ENCODE data around the gene PLIN1.
A peak's percentile ranks its signal among the peaks of the same experiment; 100 is the strongest.
"Not testable (repeated sequence)": the region's sequence is repeated elsewhere in the genome, so short reads cannot be mapped to it uniquely, and the experiment has no call there.

The PLIN1 gene, protein sequence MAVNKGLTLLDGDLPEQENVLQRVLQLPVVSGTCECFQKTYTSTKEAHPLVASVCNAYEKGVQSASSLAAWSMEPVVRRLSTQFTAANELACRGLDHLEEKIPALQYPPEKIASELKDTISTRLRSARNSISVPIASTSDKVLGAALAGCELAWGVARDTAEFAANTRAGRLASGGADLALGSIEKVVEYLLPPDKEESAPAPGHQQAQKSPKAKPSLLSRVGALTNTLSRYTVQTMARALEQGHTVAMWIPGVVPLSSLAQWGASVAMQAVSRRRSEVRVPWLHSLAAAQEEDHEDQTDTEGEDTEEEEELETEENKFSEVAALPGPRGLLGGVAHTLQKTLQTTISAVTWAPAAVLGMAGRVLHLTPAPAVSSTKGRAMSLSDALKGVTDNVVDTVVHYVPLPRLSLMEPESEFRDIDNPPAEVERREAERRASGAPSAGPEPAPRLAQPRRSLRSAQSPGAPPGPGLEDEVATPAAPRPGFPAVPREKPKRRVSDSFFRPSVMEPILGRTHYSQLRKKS

GRCh38 chr15:89679212-89679611 lies at the start of gene PLIN1:
Gene PLIN1, minus strand, starts transcription at chr15:89679367. Its CDS starts 1,878 bp downstream, at chr15:89677489.
- no peak for DNase-seq

GRCh38 chr15:89728254-89728653 lies 49.1 kb upstream of the PLIN1 start:
- DNase-seq, result no peak

GRCh38 chr15:89725064-89725463 lies 45.9 kb upstream of the PLIN1 start:
- no peak for DNase-seq

DNA sequence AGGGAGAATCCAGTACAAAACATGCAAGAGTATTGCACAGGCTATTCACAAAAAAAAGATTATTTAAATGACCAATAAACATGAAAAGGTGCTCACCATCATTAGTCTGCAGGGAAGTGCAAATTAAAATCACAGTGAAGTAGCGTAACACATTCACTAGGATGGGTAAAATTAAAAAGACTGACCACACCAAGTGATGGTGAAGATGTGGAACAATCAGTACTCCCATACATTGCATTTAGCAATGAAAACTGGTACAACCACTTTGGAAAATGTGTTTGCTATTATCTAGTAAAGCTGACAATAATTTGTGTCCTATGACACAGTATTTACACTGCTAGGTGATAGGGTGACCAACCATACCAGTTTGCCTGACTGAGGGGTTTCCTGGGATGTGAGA lies 45.5 kb upstream of the PLIN1 start:
- no peak for DNase-seq

- no peak for DNase-seq
Measured at GRCh38 chr15:89723031-89723430, 43.9 kb upstream of the PLIN1 start.

DNA sequence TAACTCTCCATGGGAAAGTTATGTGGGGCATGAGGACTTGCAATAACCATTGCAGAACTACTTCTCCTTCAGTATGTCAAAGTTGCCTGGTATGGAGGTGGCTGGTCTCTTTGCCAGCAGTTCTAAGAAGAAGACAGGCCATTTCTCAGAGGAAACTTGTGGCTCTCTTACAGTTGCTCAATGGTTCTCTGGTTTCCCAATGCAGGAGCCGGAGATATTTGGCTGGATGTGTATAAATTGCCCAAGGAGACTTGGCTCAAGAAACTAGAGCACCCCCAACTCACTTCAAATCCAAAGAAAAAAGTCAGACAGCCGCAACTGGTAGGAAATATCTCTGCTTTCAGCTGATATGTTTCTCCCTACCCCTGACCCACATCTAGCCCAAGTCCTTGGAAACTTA lies 35.6 kb upstream of the PLIN1 start:
- DNase-seq, result no peak

GRCh38 chr15:89707577-89707976 lies 28.4 kb upstream of the PLIN1 start:
- DNase-seq, result peak; percentile 1

GRCh38 chr15:89704411-89704810 lies 25.2 kb upstream of the PLIN1 start:
- DNase-seq, result no peak

GRCh38 chr15:89695198-89695597 lies 16.0 kb upstream of the PLIN1 start:
- no peak for DNase-seq

DNA sequence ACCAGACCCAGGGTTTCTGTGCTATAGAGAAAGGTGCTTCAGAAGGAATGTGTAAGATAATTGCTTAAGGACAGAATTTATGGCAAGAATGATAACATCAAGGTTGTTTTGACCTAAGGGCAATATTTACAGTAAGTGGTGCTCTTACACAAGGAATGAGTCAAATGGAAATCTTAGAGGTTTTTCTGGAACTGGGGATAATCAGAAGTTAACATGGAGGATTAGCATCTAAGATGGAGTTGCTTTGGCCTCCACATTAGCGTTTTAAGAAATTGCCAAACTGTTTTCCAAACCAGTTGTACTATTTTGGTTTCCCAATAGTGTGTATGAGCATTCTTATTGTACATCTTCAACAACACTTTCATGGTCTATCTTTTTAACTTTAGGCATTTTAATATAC lies 14.5 kb upstream of the PLIN1 start:
- no peak for DNase-seq

- no peak for DNase-seq
Measured at GRCh38 chr15:89693091-89693490, 13.9 kb upstream of the PLIN1 start.

- DNase-seq, result peak; percentile 76
Measured at GRCh38 chr15:89690276-89691218, 11.4 kb upstream of the PLIN1 start, which contains the start of the genes PEX11A and WDR93. Gene PEX11A, minus strand, starts transcription at chr15:89690754. Its CDS starts 122 bp downstream, at chr15:89690632. Gene WDR93, plus strand, starts transcription at chr15:89690811. Its CDS starts 10,936 bp downstream, at chr15:89701747.

DNA sequence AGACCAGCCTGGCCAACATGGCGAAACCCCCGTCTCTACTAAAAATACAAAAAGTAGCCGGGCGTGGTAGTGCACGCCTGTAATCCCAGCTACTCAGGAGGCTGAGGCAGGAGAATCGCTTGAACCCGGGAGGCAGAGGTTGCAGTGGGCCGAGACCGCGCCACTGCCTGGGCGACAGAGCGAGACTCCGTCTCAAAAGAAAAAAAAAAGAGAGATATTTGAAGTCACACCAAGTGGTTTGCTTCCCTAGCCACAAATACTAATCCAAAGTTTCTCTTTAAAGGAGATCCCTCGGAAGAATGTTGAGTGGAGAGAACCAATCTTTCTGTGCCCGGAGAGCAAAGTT lies 10.7 kb upstream of the PLIN1 start:
- DNase-seq, result not testable (repeated sequence)

GRCh38 chr15:89686522-89686921 lies 7.4 kb upstream of the PLIN1 start:
- DNase-seq, result no peak

GRCh38 chr15:89685995-89686394 lies 6.8 kb upstream of the PLIN1 start:
- DNase-seq, result no peak

DNA sequence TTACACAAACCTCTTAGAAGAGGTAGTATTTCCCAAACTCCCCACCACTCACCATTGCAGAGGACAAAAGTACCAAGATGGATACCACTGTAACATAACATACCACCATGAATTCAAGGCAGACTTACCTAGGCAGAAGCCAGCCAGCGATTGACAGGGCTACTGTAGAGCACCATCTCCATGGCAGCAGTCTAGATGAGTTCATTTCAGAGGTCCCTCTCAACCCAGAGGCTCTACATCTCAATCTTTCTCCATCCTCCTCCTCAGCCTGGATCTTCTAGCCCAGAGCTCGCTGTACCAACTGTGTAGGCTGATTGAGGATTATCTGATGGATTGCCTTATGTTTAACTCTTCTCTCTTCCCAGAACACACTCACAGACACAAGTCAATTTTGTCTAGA lies 2.0 kb upstream of the PLIN1 start:
- no peak for DNase-seq

DNA sequence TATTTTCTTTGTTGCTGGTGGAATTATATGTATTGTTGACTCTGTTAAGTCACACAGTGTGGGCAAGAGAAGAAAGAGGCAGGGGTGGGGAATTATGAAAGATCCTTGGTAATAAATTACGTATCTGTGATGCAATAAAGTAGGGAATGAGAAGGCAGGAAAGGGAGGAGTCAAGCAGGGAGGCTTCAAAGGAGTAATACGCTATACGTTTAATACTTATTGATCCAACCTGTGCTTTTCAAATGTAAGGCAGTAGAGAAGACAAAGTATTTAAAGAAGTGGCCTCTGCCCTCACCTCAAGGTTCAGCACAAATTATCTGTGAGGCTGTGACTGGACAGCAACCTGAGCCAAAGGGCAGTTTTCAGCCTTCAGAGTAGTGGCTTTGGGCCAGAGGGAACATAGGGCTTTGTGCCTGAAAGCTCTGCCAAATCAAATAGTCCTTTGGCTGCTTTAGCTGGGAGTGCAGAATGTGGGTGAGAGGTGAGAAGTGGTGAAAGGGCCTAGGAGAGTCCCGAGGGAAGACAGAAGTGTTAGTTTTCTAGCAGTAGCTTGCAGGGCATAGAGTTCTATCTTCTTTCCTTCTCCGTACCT lies 1.2 kb upstream of the PLIN1 start:
- no peak for DNase-seq

GRCh38 chr15:89677381-89677780 lies 1.8 kb downstream of the PLIN1 start:
- no peak for DNase-seq

- no peak for DNase-seq
Measured at GRCh38 chr15:89675606-89676005, 3.6 kb downstream of the PLIN1 start.

DNA sequence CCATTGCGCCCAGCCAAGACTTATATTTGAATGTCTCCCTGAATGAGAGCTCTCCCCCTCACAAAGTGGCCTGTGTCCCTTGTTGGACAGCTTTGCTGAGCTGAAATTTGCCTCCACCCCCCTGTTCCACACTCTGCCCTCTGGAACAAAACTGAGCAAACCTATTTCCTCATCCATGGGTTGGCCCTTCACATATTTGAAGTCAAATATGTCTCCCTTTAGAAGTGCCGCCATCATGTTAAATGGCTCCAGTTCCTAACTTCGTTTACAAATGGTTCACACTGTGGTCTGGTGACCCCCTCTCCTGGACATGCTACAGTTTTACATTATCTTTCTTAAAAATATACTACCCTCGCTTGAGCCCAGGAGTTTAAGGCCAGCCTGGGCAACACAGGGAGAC lies 4.6 kb downstream of the PLIN1 start:
- no peak for DNase-seq

- DNase-seq, result peak; percentile 10
Measured at GRCh38 chr15:89673165-89673512, 6.0 kb downstream of the PLIN1 start.

DNA sequence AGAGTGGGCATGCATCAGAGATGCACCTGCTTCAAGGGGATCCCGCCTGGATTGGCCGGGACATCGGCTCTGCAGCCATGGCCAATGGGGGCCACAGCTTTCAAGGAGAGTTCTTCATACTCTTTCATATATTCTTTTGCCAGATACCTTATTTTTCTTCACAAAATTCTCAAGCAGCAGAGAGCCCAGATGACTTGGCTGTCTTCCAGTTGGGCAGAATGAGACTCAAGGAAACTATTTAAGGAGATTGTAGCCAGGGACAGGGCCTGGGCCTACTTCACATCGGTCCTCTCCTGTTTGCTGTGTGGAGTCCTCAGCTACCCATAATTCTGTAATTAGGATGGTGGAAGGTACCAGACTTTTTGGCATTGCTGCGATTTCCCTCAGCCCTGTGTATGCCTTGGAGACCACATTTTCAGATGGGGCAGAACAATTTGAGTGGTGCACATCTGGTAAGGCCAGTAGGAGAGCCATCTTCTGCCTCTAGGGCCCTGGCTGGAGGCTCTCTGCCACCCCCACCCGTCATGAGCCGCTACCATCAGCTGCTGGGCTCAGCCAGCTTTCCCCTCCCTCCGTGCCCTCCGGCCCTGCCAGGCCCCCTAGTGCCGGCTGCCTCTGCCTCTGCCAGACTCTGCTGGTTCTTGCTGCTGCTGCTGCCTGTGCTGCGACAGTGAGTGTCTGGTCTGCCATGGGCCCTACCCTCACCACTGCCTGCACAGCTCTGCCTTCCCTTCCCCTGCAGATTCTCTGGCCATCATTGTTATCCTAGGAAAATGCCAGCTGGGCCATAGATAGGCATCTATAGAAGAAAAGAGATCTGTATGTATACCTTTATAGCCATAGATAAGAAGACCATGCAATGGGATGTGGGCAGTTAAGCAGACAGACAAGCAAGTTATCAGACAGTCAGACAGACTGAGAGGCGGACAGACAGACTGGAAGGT lies 6.7 kb downstream of the PLIN1 start:
- no peak for DNase-seq

All from NCI-H345 (cell line).